Right cardiac atrium (tissue), 5 donors: Measurements from ENCODE around the gene IGFBP4. TPM values are rescaled to one million over a fixed set of nuclear protein-coding genes. Genes with fewer than 3 reads are reported as not detected.

Source experiments
- ATAC-seq, 2 donors: fragments of 200-7000 bp; cut with Tn5 transposase; one replicate each; pipeline versions ENCODE4 v1.8.0 to v1.9.1; 2020; ENCODE audit warnings: moderate library complexity in 2 of 2, mild to moderate bottlenecking in 1 of 2
- DNase-seq, 3 donors: peaks; one replicate each; pipeline ENCODE4 v3.0.0-alpha.2; 2020
- H3K27ac ChIP-seq: one replicate; pipeline ENCODE4 v1.5.1; 2013; ENCODE audit warnings: mild to moderate bottlenecking, low read length, control low read depth, moderate library complexity
- H3K27me3 ChIP-seq: one replicate; pipeline ENCODE4 v1.6.1; 2013; ENCODE audit not compliant: control insufficient read depth, insufficient read depth
- H3K4me1 ChIP-seq: one replicate; pipeline ENCODE4 v1.6.1; 2013; ENCODE audit warnings: low read length; ENCODE audit not compliant: control insufficient read depth, insufficient read depth
- H3K4me3 ChIP-seq: one replicate; pipeline ENCODE4 v1.5.1; 2013; ENCODE audit warnings: low read length, control low read depth
- H3K9me3 ChIP-seq: one replicate; pipeline ENCODE4 v1.6.1; 2013; ENCODE audit warnings: low read length; ENCODE audit not compliant: control insufficient read depth
- WGBS: extraction: QIAGEN DNeasy Blood & Tissue Kit; methylation state at CpG from one replicate; pipeline ENCODE4 v1.1.7; 2013; 5-methylcytosine and 5-hydroxymethylcytosine counted together
- intact Hi-C, 4 donors: fragments of 100-400 bp; cut with DNase I; formaldehyde crosslinking; loops; one replicate each; pipeline versions ENCODE4 v1.11.0 to v1.14.0; 2022 to 2023
- polyA plus RNA-seq: library from polyadenylated mRNA; stranded (reverse); fragments of 200-250 nt; gene quantifications from one replicate; pipeline ENCODE4 v1.2.3, GENCODE V29; 2013
- total RNA-seq, 4 donors: library from RNA; stranded (reverse); fragmentation: NEBNext Ultra II Directional; extraction: Animal tissue kit (Norgen Biotek cat#: 25700); gene quantifications; one replicate each; pipeline ENCODE4 v1.2.1, GENCODE V29; 2021
- donor health status: healthy with polysubstance abuse.
- donor health status: DM: no; HTN: yes; CAD: no.
- donor health status: DM: no; HTN: no; CAD: no.
- donor health status: DM: no; HTN: yes; CAD: no; lungs with severe emphysema.
- donor health status: DM: yes; HTN: yes; CAD: no.

The IGFBP4 gene
- total and polyA plus RNA-seq, 5 donors = 159 to 510 (median 226) TPM

DNA sequence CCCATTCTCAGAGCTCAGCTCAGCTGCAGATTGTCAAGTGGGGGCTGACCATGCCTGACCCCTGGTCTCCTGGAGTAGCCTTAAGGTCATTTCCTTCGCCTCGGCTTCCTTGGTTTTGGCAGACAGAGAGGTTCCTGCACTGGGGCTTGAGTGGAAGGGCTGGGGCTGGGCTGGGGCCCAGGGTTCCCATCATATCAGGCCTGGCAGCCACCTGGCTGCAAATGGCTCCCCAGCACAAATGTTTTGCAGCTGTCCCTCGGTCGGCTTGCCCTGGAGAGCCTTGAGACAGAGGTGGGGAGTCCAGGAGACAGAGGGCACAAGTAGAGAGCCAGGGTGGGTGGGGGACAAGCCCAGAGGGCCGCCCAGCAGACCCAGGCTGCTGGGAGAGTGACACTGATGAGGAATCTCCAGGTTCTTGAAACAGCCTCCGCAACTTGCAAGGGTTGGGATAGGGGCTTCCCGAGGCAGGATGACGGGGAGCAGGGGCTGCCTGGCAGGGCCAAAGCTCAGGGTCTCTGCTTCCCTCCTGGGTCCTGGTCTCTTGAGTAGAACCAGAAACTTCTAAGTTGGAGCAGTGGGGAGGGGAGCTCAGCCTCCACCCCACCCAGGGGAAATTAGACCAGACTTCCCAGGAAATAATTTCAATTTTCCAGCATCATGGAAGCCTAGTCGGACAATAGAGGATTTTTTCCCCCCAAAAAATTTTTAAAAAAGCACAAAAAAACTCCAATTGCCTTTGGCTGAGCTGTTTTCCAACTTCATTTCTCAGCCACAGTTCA, 19.3 kb downstream of the IGFBP4 start:
- no peaks in the 10 kb centered on the region for H3K27me3 ChIP-seq
- H3K9me3 ChIP-seq = no peaks in the 10 kb centered on the region
- H3K4me1 ChIP-seq = peaks cover 4% of the 10 kb centered on the region
- DNase-seq = peak; percentile 53 to 80 (median 76)
- no peak overlapping the region for H3K27ac ChIP-seq
- intact Hi-C loops = no loop called here
- WGBS = 35% methylated on average over 9 of the region's 9 CpGs
- ATAC-seq = peak; percentile 25 to 32
- H3K4me3 ChIP-seq = no peak overlapping the region

GRCh38 chr17:40463122-40463550, 19.9 kb downstream of the IGFBP4 start:
- DNase-seq = peak; percentile 52 to 76 (median 74)
- no peaks in the 10 kb centered on the region for H3K9me3 ChIP-seq
- ATAC-seq = peak; percentile 15 to 20
- H3K4me1 ChIP-seq = peaks cover 4% of the 10 kb centered on the region
- intact Hi-C loops = no loop called here
- WGBS = 36% methylated on average over 11 of the region's 11 CpGs
- no peaks in the 10 kb centered on the region for H3K27me3 ChIP-seq
- H3K4me3 ChIP-seq = no peak overlapping the region
- H3K27ac ChIP-seq = no peak overlapping the region

GRCh38 chr17:40464392-40464855, 21.2 kb downstream of the IGFBP4 start:
- H3K4me3 ChIP-seq = no peak overlapping the region
- no peak overlapping the region for H3K27ac ChIP-seq
- intact Hi-C loops = no loop called here
- ATAC-seq (peak in 1 of 2 donors; percentile 2), DNase-seq (peak in 2 of 3 donors; percentile 27 to 35)
- WGBS = 87% methylated on average over 5 of the region's 5 CpGs
- H3K9me3 ChIP-seq = no peaks in the 10 kb centered on the region
- peaks cover 4% of the 10 kb centered on the region for H3K4me1 ChIP-seq
- no peaks in the 10 kb centered on the region for H3K27me3 ChIP-seq

DNA sequence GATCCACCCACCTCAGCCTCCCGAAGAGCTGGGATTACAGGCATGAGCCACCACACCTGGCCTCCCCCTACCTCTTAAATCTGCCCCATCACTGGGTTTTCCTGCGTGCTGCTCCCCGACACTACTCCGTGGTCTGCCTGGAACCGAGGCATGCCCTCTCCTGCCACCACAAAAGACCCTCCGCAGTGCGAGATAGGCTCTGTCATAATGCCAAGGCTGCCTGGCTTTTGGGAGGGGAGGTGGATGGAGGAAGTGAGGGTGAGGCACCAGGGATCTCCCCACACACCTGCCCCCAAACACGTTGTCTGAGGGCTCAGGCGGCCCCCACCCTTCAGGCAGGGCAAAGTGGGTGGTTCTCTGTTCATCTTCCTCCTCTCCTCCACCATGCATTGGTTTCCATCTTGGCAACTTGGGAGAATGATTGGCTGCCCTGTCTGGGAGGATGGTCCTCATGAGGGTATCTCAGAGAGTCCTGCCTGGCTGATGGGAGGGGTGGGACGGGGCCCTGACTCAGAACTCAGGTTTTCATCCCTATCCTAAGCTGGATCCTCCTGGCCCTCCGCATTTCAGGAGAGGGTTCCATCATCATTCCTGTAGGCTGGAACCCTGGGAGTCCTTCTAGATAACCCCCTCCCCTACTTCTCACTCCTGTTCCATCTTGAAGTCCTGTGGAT, 23.2 kb downstream of the IGFBP4 start:
- Histone ChIP-seq H3K4me3 (no peak overlapping the region), H3K9me3 (no peaks in the 10 kb centered on the region), H3K4me1 (peaks cover 4% of the 10 kb centered on the region), H3K27ac (no peak overlapping the region), H3K27me3 (no peaks in the 10 kb centered on the region)
- ATAC-seq = no peak
- intact Hi-C loops = no loop called here
- 78% methylated on average over 11 of the region's 11 CpGs for WGBS
- peak in 2 of 3 donors; percentile 27 to 40 for DNase-seq

DNA sequence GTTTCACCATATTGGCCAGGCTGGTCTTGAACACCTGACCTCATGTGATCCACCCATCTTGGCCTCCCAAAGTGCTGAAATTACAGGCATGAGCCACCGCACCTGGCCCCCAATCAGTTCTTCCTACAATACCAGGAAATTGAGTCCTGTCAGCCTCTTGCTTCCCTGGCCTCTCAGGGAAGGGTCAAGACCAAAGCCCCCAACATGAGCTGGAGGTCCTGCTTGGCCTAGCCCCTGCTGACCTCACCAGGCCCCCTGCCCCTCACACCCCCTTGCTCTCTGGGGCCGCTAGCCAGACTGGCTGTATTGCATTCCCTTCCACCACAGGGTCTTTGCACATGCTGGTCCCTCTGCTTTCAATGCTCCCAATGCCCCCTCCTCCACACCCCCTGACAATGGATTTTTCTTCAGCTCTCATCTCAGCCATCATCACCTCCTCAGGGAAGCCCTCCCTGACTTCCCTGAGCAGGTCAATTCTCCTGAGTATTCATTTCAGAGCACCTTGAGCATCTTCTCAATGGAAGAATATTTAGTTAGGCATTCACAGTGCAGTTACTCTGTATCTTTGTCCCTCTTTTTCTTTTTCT, 24.1 kb downstream of the IGFBP4 start:
- ATAC-seq = no peak

GRCh38 chr17:40468560-40468959, 25.3 kb downstream of the IGFBP4 start:
- DNase-seq (peak in 2 of 3 donors; percentile 7 to 34), ATAC-seq (no peak)
- no peak overlapping the region for H3K27ac ChIP-seq
- 98% methylated on average over 7 of the region's 7 CpGs for WGBS
- no peaks in the 10 kb centered on the region for H3K27me3 ChIP-seq
- no peaks in the 10 kb centered on the region for H3K9me3 ChIP-seq
- no peak overlapping the region for H3K4me3 ChIP-seq
- no peaks in the 10 kb centered on the region for H3K4me1 ChIP-seq
- intact Hi-C loops = no loop called here

More for the DNA sequence above, 24.1 kb downstream of the IGFBP4 start:
- intact Hi-C loops = no loop called here
- Histone ChIP-seq H3K27me3 (no peaks in the 10 kb centered on the region), H3K9me3 (no peaks in the 10 kb centered on the region), H3K4me1 (no peaks in the 10 kb centered on the region), H3K27ac (no peak overlapping the region), H3K4me3 (no peak overlapping the region)
- peak in 2 of 3 donors; percentile 17 to 30 for DNase-seq
- 89% methylated on average over 2 of the region's 2 CpGs for WGBS

GRCh38 chr17:40469805-40470675, 26.8 kb downstream of the IGFBP4 start:
- no peaks in the 10 kb centered on the region for H3K9me3 ChIP-seq
- H3K4me3 ChIP-seq = no peak overlapping the region
- intact Hi-C loops = loop anchor here in 1 of 4 donors (10.0 kb wide), 1 partner anchor 75 kb away; no protein-coding TSS in a partner anchor
- DNase-seq = peak in 2 of 3 donors; percentile 3 to 19
- H3K4me1 ChIP-seq = no peaks in the 10 kb centered on the region
- ATAC-seq = no peak
- H3K27me3 ChIP-seq = no peaks in the 10 kb centered on the region
- no peak overlapping the region for H3K27ac ChIP-seq
- WGBS = 87% methylated on average over 4 of the region's 4 CpGs

DNA sequence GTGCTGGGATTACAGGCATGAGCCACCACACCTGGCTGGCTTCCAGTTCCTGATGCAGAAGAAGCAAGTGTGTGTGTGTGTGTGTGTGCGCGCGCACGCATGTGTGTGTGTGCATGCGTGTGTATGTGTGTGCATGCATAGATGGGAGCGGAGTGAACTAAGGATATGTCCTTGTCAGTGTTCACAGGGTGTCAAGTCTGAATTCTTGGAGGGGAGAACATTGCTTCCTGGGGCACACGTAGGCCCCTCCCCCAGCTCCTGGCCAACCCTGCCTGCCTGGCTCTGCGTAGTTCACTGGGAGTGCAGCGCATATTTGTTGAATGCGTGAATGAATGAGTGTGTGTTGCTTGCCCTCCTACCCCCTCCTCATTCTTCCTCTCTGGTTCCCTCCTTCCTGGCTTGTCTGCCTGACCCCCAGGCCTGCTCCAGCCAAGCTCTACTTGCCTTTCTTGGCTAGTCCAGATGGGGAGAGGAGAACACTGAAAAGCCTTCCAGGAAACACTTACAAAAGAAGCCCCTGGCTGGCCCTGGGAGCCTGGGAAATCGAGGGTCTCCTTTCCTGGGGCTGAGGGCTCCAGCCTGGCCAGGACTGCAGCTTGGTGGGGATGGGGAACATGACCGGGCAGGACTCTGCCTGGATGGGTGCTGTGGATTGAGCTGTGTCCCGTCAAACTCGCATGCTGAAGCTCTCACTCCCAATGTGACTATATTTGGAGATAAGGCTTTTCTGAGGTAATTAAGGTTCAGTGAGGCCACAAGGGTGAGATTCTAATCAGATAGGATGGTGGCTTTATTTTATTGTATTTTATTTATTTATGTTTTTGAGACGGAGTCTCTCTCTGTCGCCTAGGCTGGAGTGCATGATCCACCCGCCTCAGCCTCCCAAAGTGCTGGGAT, 27.9 kb downstream of the IGFBP4 start:
- 78% methylated on average over 17 of the region's 17 CpGs for WGBS
- peak in 1 of 2 donors; percentile 14 for ATAC-seq

GRCh38 chr17:40471846-40472732, 28.8 kb downstream of the IGFBP4 start:
- WGBS = 92% methylated on average over 6 of the region's 6 CpGs
- H3K4me1 ChIP-seq = no peaks in the 10 kb centered on the region
- intact Hi-C loops = loop anchor here in 1 of 4 donors (10.0 kb wide), 1 partner anchor 77 kb away; no protein-coding TSS in a partner anchor

More for the DNA sequence above, 27.9 kb downstream of the IGFBP4 start:
- Histone ChIP-seq H3K27ac (no peak overlapping the region), H3K4me1 (no peaks in the 10 kb centered on the region), H3K4me3 (no peak overlapping the region), H3K27me3 (no peaks in the 10 kb centered on the region), H3K9me3 (no peaks in the 10 kb centered on the region)
- intact Hi-C loops = loop anchor here in 1 of 4 donors (10.0 kb wide), 1 partner anchor 76 kb away; no protein-coding TSS in a partner anchor
- DNase-seq = peak in 2 of 3 donors; percentile 38 to 59

More at GRCh38 chr17:40471846-40472732, 28.8 kb downstream of the IGFBP4 start:
- DNase-seq = peak in 1 of 3 donors; percentile 7
- no peak for ATAC-seq
- no peaks in the 10 kb centered on the region for H3K9me3 ChIP-seq
- no peaks in the 10 kb centered on the region for H3K27me3 ChIP-seq
- no peak overlapping the region for H3K4me3 ChIP-seq
- H3K27ac ChIP-seq = no peak overlapping the region
